ENCODE results near the gene IGSF23.

Gene IGSF23

DNA sequence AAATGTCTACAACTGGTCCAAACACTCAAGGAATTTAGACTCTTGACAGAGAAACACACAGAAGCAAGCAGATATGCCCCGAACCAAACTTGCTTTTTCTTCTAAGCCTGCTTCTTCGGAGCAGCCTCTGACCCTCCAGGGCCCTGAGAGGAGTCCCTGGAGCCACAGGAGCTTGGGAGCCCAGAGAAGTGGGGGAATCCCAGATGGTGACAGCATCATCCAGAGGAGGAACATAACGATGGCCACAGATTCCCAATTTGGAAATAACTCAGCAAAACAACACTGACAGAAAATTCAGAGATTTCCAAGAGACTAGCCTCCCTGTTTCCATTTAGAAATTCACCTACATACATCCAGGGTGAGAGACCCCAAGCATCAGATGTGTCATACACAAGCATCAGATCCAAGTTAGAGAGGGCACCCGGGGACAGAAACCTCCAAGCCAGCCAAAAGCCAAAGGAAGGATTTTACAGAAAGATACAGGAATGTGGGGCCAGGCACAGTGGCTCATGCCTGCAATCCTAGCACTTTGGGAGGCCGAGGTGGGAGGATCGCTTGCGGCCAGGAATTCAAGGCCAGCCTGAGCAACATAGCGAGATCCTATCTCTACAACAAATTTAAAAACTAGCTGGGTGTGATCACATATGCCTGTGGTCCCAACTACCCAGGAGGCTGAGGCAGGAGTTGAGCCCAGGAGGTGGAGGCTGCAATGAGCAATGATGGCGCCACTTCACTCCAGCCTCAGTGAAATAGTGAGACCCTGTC lies 28.3 kb downstream of the IGSF23 start:
- DNase-seq (ENCODE audit: low spot score), result no peak

DNA sequence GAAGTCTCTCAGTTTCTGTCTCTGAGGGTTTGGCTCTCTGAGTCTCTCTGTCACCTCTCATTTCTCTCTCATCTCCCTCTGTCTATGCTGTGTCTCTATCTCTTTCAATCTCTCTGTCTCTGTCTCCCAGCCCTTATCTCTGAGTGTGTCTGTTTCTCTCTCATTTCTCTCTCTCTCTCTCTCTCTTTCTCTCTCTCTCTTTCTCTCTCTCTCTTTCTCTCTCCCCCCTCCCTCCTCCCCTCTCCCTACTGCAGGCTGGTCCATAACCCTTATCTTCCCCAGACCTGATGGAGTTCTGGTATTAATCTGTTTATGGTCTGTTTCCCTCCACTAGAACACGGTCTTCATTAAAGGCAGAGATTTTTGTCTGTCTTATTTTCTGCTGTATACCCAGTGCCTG lies 29.0 kb downstream of the IGSF23 start:
- DNase-seq (ENCODE audit: low spot score), result no peak

DNA sequence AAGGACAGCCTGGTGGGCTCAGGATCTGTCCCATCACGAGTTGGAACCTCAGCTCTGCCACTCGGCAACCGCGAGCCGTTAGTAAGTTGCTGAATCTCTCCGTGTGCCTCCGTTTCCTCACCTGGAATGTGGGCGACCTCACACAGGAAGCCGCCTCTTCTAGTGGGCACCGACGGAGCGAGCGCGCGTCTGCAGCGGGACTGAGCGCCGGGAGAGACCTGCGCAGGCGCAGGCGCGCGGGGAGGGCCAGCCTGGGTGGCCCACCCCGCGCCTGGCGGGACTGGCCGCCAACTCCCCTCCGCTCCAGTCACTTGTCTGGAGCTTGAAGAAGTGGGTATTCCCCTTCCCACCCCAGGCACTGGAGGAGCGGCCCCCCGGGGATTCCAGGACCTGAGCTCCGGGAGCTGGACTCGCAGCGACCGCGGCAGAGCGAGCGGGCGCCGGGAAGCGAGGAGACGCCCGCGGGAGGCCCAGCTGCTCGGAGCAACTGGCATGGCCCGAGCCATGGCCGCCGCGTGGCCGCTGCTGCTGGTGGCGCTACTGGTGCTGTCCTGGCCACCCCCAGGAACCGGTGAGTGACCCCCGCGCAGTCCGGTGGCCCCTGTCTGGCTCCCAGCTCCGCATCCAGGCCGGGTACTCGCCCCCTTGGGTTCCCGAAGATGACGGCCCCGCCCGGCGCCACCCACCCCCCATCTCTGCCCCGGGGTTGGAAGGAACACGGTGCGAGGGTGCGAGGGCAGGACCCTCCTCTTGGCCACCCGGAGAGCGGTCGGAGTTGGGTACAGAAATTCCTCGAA lies 30.4 kb downstream of the IGSF23 start, which contains the start of gene PVR:
TSS of gene PVR (plus strand) at position 306 of the 797 bp plus-strand sequence. CDS start at position 493, 187 bp downstream.
- DNase-seq (ENCODE audit: low spot score), result peak; percentile 87

DNA sequence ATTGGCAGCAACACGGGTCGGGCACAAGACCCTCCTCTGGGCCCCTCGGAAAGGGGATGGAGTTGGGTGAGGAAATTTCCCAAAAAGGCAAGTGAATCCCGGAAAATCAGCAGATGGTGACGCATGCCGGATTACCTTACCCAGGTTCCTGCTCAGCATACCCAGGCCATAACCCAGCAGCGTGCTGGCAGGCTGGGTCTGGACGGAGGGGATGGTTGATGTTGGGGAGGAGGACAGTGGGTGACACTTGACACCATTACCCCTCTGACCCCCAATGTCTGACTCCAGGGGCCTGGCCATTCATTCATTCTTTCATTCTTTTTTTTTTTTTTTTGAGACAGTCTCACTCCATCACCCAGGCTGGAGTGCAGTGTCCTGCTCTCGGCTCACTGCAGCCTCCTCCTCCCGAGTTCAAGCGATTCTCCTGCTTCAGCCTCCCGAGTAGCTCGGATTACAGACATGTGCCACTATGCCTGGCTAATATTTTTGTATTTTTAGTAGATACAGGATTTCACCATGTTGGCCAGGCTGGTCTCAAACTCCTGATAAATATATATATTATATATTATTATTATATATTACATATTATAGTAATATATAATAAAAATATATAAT lies 31.1 kb downstream of the IGSF23 start:
- DNase-seq (ENCODE audit: low spot score), result peak; percentile 39

DNA sequence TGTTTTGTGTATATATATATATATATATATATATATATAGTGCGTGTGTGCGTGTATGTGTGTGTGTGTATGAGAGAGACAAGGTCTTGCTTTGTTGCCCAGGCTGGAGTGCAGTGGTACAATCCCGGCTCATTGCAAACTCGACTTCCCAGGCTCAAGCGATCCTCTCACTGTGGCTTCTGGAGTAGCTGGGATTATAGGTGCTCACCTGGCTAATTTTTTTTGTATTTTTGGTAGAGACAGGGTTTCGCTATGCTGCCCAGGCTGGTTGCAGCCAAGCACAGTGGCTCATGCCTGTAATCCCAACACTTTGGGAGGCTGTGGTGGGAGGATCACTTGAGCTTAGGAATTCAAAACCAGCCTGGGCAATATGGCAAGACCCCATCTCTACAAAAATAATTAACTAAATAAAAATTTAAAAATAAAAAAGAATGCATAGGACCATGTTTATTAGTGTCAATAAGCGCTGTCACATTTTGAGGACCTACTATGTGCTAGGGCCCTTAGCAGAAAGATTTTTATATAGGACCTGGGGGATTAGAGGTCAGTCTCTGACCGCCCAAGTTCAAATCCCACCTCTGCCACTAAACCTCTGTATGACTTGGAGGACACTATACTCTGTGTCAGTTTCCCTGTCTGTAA lies 32.2 kb downstream of the IGSF23 start:
- no peak for DNase-seq (ENCODE audit: low spot score)

DNA sequence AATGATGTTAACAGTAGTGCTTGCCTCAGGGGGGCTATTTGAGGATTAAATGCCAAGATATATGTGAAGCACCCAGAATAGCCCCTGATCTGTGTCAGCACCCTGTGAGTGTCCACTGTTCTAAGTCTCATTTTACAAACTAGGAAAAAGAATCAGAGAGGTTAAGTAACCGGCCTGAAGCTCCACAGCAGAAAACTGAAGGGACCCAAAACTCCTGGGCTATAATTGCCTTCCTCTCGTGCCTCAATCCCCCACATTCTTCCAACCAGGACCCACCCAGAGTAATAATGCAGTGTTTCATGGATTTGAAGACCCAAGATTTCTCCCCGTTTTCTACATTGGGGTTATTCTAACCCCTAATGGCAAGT lies 32.7 kb downstream of the IGSF23 start:
- DNase-seq (ENCODE audit: low spot score), result no peak

DNA sequence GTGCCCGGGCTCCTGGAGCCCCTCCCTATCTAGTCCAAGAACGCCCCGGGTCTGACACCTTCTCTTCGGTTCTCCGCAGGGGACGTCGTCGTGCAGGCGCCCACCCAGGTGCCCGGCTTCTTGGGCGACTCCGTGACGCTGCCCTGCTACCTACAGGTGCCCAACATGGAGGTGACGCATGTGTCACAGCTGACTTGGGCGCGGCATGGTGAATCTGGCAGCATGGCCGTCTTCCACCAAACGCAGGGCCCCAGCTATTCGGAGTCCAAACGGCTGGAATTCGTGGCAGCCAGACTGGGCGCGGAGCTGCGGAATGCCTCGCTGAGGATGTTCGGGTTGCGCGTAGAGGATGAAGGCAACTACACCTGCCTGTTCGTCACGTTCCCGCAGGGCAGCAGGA lies 33.8 kb downstream of the IGSF23 start:
- no peak for DNase-seq (ENCODE audit: low spot score)

DNA sequence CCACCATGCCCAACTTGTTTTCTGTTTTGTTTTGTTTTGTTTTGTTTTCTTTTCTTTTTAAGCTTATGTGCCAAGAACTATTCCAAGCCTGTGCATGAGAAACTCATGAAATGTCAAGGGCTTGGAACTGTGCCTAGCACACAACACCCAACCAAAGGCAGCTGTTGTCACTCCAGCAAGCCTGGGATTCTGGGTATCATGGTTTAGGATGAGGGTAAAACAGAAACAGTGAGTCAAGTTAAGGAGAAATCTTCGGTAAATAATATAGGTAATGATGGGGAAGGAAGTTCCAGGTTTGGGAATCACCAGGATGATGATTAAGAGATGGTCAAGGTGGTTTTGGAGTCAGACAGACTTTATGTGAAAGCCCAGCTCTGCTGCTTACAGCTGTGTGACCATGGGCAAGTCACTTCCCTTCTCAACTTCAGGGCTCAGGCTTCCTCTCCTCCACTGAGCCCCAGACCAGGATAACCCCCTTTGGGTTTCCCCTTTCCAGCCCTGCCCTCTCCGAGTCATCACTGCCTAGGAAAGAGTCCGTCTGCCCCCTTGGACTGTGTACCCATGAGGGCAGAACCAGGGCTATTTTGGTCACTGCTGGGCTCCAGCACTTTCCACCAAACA lies 35.4 kb downstream of the IGSF23 start:
- DNase-seq (ENCODE audit: low spot score), result no peak

DNA sequence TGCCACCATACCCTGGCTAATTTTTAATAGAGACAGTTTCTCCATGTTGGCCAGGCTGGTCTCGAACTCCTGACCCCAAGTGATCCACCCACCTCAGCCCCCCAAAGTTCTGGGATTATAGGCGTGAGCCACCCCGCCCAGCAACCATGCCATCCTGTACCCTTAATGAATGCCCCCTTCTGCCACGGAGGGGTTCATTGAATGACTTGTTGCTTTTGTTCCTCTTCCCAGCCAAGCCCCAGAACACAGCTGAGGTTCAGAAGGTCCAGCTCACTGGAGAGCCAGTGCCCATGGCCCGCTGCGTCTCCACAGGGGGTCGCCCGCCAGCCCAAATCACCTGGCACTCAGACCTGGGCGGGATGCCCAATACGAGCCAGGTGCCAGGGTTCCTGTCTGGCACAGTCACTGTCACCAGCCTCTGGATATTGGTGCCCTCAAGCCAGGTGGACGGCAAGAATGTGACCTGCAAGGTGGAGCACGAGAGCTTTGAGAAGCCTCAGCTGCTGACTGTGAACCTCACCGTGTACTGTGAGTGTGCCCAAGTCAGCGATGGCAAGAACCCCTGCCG lies 36.3 kb downstream of the IGSF23 start:
- DNase-seq (ENCODE audit: low spot score), result no peak

DNA sequence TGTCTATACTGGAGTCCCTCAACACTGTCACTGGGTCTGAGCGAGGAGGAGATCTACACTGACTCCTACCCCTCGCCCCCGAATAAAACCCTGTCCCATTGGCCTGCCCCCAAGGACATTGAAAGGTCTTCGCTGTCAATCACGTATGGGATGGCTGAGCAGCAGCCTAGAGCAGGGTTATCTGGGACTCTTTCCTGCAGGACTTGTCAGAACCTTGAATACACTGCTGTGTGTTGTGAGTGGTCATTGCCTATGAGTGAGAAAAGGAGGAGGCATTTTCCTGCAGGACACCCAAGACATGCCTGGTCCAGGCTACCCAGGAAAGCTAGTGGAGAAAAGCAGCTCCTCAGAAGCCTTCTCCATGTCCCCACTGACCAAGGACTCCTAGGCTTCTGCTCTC lies 40.0 kb downstream of the IGSF23 start:
- no peak for DNase-seq (ENCODE audit: low spot score)

DNA sequence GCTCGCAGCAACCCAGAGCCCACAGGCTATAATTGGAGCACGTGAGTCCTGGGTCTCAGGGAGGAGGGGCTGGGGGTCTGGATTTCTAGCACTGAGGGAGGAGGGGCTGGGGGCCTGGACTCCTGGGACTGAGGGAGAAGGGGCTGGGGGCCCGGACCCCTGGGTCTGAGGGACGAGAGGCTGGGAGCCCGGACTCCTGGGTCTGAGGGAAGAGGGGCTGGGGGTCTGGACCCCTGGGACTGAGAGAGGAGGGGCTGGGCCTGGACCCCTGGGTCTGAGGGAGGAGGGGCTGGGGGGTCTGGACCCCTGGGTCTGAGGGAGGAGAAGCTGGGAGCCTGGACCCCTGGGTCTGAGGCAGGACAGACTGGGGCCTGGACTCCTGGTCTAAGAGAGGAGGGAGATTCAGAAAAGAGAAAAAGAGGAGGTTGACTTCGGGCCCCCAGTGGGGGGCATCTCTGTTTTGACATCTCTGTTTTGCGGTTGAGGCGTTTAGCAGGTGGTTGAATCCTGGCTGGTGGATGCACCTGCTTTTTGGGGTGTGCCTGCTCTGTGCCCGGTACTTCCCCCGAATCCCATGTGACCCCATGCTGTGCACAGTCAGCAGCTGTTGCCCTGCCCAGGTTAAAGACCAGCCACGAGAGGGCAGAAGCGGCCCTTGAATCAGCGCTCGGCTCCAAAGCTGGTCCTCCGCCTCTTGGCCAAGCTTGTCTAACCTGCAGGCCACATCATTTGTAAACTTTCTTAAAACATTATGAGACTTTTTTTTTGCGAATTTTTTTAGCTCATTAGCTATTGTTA lies 40.8 kb downstream of the IGSF23 start:
- no peak for DNase-seq (ENCODE audit: low spot score)

DNA sequence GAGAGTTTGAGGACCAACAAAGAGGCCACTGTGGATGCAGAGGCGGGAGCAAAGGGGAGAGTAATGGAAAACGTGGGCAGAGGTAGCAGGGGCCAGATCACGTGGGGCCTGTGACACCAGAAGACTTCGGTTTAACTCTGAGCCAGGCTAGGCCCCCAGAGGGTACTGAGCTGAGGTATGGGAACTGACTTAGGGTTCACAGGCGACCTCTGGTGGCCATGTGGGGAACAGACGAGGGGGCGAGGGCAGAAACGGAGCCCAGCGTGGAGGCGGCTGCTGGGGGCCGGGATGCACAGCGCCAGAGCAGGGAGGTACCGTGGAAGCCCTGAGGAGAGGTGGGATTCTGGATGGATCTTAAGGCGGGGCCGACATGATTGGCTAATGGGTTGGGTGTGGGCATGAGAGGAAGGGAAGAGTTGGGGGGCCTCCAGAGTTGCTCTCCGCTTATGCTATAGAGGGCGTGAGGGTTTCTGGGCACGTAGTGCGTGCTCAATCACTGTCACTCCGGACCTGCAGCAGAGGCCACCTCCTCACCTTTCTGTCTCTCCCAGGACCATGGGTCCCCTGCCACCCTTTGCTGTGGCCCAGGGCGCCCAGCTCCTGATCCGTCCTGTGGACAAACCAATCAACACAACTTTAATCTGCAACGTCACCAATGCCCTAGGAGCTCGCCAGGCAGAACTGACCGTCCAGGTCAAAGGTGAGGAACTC lies 44.0 kb downstream of the IGSF23 start:
- DNase-seq (ENCODE audit: low spot score), result peak; percentile 42

DNA sequence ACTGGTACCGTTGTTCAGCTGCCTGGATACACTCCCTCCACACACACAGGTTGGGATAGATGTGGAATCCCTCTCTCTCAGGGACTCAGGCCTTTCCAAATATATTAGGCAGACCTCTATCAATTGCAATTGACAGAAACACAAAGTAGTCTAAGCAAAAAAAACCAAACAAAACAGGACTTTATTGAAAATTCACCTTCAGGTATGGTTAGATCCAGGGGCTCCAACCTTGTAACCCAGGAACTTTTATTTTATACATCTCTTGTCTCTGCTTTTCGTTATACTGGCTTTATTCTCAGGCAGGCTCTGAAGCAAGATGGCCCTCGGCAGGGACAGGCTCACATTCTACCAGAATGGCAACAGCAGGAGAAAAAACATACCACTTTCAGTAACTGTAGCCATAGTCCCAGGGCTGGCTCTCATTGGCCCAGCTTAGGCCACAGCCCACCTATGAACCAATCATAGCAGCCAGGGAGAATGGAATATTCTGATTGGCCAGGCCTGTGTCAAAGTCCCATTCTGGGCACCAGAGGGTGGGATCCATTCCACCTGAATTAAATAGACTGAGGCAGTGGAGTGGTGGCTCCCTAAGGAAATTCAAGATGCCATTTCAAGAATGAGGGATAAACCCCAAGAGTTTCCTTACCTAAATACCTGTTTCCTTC lies 44.8 kb downstream of the IGSF23 start:
- no peak for DNase-seq (ENCODE audit: low spot score)

DNA sequence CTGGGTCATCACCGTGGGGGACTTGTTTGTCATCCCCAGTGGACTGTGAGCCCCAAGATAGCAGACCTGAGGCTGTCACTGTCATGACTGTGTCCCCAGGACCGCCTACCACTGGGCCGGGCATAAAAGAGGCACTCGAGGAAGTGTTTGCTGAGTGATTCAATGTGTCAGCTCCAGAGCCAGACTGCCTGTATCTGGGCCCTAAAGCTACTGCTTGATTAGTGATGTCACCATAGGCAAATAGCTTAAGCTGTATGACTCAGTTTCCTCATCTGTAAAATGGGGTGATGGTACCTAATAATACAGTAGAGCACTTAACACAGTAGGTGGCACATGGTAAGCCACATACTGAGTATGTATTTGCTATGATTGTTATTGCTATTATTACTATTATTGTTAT lies 46.7 kb downstream of the IGSF23 start:
- no peak for DNase-seq (ENCODE audit: low spot score)

DNA sequence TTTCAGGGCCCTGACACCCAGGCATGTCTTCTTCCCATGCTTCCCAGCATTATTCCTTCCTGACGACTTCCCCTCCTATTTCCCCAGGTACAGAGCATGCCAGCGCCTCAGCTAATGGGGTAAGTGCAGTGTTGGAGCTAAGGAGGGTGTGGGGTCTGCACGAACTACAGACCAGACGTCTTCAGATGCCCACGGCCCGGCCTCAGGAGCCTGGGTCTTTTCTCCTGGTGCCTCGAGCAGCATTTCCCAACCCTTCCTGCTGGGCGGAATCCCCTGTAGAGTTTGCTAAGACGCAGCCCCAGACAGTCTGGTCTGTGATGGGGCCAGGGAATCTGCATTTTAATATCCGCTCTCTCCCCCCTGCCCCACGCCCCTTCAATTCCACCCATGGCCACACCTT lies 47.8 kb downstream of the IGSF23 start:
- DNase-seq (ENCODE audit: low spot score), result no peak

DNA sequence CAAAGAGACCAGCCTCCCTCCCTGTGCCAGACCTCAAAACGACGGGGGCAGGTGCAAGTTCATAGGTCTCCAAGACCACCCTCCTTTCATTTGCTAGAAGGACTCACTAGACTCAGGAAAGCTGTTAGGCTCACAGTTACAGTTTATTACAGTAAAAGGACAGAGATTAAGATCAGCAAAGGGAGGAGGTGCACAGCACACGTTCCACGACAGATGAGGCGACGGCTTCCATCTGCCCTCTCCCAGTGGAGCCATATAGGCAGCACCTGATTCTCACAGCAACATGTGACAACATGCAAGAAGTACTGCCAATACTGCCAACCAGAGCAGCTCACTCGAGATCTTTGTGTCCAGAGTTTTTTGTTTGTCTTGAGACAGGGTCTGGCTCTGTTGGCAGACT lies 48.5 kb downstream of the IGSF23 start:
- DNase-seq (ENCODE audit: low spot score), result no peak

DNA sequence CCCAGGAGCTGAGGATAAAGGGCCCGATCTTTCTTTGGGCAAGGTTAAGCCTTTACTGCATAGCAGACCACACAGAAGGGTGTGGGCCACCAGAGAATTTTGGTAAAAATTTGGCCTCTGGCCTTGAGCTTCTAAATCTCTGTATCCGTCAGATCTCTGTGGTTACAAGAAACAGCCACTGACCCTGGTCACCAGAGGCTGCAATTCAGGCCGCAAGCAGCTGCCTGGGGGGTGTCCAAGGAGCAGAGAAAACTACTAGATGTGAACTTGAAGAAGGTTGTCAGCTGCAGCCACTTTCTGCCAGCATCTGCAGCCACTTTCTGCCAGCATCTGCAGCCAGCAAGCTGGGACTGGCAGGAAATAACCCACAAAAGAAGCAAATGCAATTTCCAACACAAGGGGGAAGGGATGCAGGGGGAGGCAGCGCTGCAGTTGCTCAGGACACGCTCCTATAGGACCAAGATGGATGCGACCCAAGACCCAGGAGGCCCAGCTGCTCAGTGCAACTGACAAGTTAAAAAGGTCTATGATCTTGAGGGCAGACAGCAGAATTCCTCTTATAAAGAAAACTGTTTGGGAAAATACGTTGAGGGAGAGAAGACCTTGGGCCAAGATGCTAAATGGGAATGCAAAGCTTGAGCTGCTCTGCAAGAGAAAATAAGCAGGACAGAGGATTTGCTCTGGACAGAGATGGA lies 49.5 kb downstream of the IGSF23 start:
- no peak for DNase-seq (ENCODE audit: low spot score)

DNA sequence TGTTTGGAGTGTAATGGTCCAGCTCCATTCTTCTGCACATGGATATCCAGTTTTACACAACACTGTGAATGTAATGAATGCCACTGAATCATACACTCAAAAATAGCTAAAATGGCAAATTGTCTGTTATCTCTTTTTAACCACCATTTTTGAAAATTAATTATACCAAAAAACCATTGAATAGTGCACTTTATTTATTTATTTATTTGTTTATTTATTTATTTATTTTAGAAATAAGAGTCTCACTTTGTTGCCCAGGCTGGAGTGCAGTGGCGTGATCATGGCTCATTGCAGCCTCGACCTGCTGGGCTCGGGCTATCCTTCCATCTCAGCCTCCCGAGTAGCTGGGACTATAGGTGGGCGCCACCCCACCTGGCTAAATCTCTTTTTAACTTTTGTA lies 50.6 kb downstream of the IGSF23 start:
- no peak for DNase-seq (ENCODE audit: low spot score)

DNA sequence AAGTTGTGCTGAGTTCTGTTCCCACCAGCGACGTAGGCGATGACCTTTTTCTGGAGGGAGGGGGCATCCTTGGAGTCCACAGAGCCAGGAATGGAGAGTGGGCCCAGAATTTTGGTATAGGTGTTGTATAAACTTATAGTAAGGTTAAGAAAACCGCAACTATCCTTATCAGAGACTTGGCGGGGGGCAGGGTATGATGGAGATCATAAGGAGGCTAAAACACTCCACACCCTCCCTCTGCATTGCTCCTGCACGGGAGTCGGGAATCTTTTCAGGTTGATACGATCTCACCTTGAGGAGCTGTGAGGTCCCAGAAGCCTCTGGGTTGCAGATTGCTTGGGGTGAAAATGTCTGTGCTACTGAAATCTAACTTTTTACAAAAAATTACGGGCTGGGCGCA lies 51.6 kb downstream of the IGSF23 start:
- no peak for DNase-seq (ENCODE audit: low spot score)
